Astrocyte (in vitro differentiated cells and primary cell): ENCODE measurements around the gene NDUFC2.
"Not testable (repeated sequence)": the region's sequence is repeated elsewhere in the genome, so short reads cannot be mapped to it uniquely, and the experiment has no call there.

Experiments used
- CTCF ChIP-seq: IDR thresholded peaks from 2 replicates; pipeline ENCODE4 v1.5.1; 2011; ENCODE audit warnings: low read depth, mild to moderate bottlenecking, inconsistent platforms, low read length, moderate library complexity; ENCODE audit not compliant: insufficient read depth
- EZH2 ChIP-seq: IDR thresholded peaks from 2 replicates; pipeline ENCODE4 v1.6.1; 2012; ENCODE audit warnings: mild to moderate bottlenecking, low read length, inconsistent platforms; ENCODE audit not compliant: insufficient read depth

- not testable (repeated sequence) for TF ChIP-seq CTCF, EZH2
Measured at GRCh38 chr11:78059749-78060328, 19.8 kb downstream of the NDUFC2 start.
